PC-3 (cell line): ENCODE results near the gene LFNG. TPM values are rescaled to one million over a fixed set of nuclear protein-coding genes. Genes with fewer than 3 reads are reported as not detected.

Experiments
- ATAC-seq: fragments of 200-7000 bp; cut with Tn5 transposase; 2 replicates; pipeline ENCODE4 v1.9.1; 2020; ENCODE audit warnings: mild to moderate bottlenecking, moderate library complexity
- BruUV-seq: library from RNA; stranded (reverse); fragments of 400-500 nt; replicated peaks from 2 replicates; lab custom pipeline; 2021; lab: Mats Ljungman, UMichigan
- CTCF ChIA-PET: fragments of 300-600 bp; sonication (Branson Sonifier 250); formaldehyde crosslinking; loops from one replicate; lab custom pipeline; 2022; ENCODE audit warnings: antibody characterized with exemption; lab: Charles Lee
- POLR2A ChIA-PET: fragments of 300-600 bp; sonication (Branson Sonifier 250); formaldehyde crosslinking; loops from one replicate; lab custom pipeline; 2022; ENCODE audit warnings: antibody characterized with exemption; ENCODE audit not compliant: unreplicated experiment; lab: Charles Lee
- DNase-seq: peaks from one replicate; pipeline ENCODE4 v3.0.0-alpha.2; 2015
- H2AFZ ChIP-seq: fragments of 300-600 bp; sonication (generic); 2 replicates; pipeline ENCODE4 v1.6.0; 2016; ENCODE audit warnings: antibody characterized with exemption, low read length
- H3F3A ChIP-seq: fragments of 300-600 bp; sonication (generic); one replicate; pipeline ENCODE4 v1.6.0; 2017; ENCODE audit warnings: antibody characterized with exemption, low read length, control low read depth, mild to moderate bottlenecking; ENCODE audit not compliant: unreplicated experiment
- H3K27ac ChIP-seq: fragments of 300-600 bp; sonication (generic); 2 replicates; pipeline ENCODE4 v1.5.1; 2016; ENCODE audit warnings: mild to moderate bottlenecking, low read length
- H3K27me3 ChIP-seq: fragments of 300-600 bp; sonication (generic); 2 replicates; pipeline ENCODE4 v1.6.1; 2016; ENCODE audit warnings: low read length, mixed read lengths
- H3K36me3 ChIP-seq: fragments of 300-600 bp; sonication (generic); 2 replicates; pipeline ENCODE4 v1.6.1; 2016; ENCODE audit warnings: low read depth, mixed run types, low read length, mixed read lengths
- H3K4me1 ChIP-seq: fragments of 300-600 bp; sonication (generic); 2 replicates; pipeline ENCODE4 v1.5.1; 2016; ENCODE audit warnings: low read length; ENCODE audit not compliant: insufficient read depth
- H3K4me2 ChIP-seq: fragments of 300-600 bp; sonication (generic); 2 replicates; pipeline ENCODE4 v1.6.0; 2016; ENCODE audit warnings: low read length
- H3K4me3 ChIP-seq: fragments of 300-600 bp; sonication (generic); 2 replicates; pipeline ENCODE4 v1.5.1; 2016; ENCODE audit warnings: mild to moderate bottlenecking, low read length, mixed read lengths
- H3K79me2 ChIP-seq: fragments of 300-600 bp; sonication (generic); 2 replicates; pipeline ENCODE4 v1.6.1; 2017; ENCODE audit warnings: low read length, mixed read lengths
- H3K9ac ChIP-seq: fragments of 300-600 bp; sonication (generic); 2 replicates; pipeline ENCODE4 v1.6.0; 2016; ENCODE audit warnings: mild to moderate bottlenecking, low read length
- H3K9me2 ChIP-seq: fragments of 300-600 bp; sonication (generic); replicated peaks from 2 replicates; pipeline ENCODE4 v1.6.1; 2016; ENCODE audit warnings: mixed run types, low read length, mixed read lengths
- H3K9me3 ChIP-seq: fragments of 300-600 bp; sonication (generic); 2 replicates; pipeline ENCODE4 v1.6.1; 2016; ENCODE audit warnings: low read length, mixed read lengths
- H4K20me1 ChIP-seq: fragments of 300-600 bp; sonication (generic); 2 replicates; pipeline ENCODE4 v1.6.1; 2016; ENCODE audit warnings: low read length, mixed read lengths
- CTCF ChIP-seq: fragments of 300-600 bp; sonication (generic); conservative IDR thresholded peaks from 2 replicates; pipeline ENCODE4 v1.5.1; 2017; ENCODE audit warnings: antibody characterized with exemption, low read depth, mild to moderate bottlenecking, low read length
- EZH2 ChIP-seq: fragments of 300-600 bp; sonication (generic); IDR thresholded peaks from one replicate; pipeline ENCODE4 v1.6.1; 2017; ENCODE audit warnings: antibody characterized with exemption, mild to moderate bottlenecking, low read length; ENCODE audit not compliant: unreplicated experiment
- EZH2phosphoT487 ChIP-seq: fragments of 300-600 bp; sonication (generic); IDR thresholded peaks from 2 replicates; pipeline ENCODE4 v1.6.1; 2018; ENCODE audit warnings: mild to moderate bottlenecking, antibody characterized with exemption, low read length, borderline replicate concordance
- intact Hi-C: fragments of 100-400 bp; cut with micrococcal nuclease; formaldehyde crosslinking; loops from 2 replicates; pipeline ENCODE4 v1.9.0; 2023
- total RNA-seq: library from RNA; depleted of rRNA; stranded (reverse); fragments of >200 nt; gene quantifications from 2 replicates; pipeline ENCODE4 v1.2.3, GENCODE V29; 2014

LFNG gene
- total RNA-seq, 1 experiment from 2014 or later = 7.7 TPM

- peaks cover 2% of the 10 kb centered on the region; the same call in 1 of the 2 replicates for H3K36me3 ChIP-seq
- no peaks in the 10 kb centered on the region for H3K79me2 ChIP-seq
- H3K9ac ChIP-seq = no peak overlapping the region
- no peaks in the 10 kb centered on the region for H3K9me2 ChIP-seq
- ChIA-PET CTCF (no interaction called here), POLR2A (no interaction called here)
- no peaks in the 10 kb centered on the region for H3K9me3 ChIP-seq
- no peak overlapping the region for H2AFZ ChIP-seq
- H3K4me2 ChIP-seq = no peak overlapping the region
- no peak overlapping the region for H3K4me3 ChIP-seq
- BruUV-seq = no TSS peak
- H3K27ac ChIP-seq = no peak overlapping the region
- intact Hi-C loops = no loop called here
- H4K20me1 ChIP-seq = no peaks in the 10 kb centered on the region
- H3K27me3 ChIP-seq = no peaks in the 10 kb centered on the region
- DNase-seq (no peak), ATAC-seq (no peak)
- H3F3A ChIP-seq = no peaks in the 10 kb centered on the region
- no peaks in the 10 kb centered on the region for H3K4me1 ChIP-seq
- TF ChIP-seq EZH2 = no peak
- TF ChIP-seq EZH2phosphoT487 = no peak
- TF ChIP-seq CTCF = no peak
Measured at GRCh38 chr7:2540133-2540532, 20.6 kb downstream of the LFNG start.

GRCh38 chr7:2540641-2541051, 21.1 kb downstream of the LFNG start:
- Histone ChIP-seq H3K9me3 (no peaks in the 10 kb centered on the region), H3K9ac (no peak overlapping the region), H3K79me2 (no peaks in the 10 kb centered on the region), H2AFZ (no peak overlapping the region), H3K4me1 (no peaks in the 10 kb centered on the region), H3K9me2 (no peaks in the 10 kb centered on the region), H3K4me3 (no peak overlapping the region), H3K27me3 (no peaks in the 10 kb centered on the region), H3K36me3 (peaks cover 2% of the 10 kb centered on the region; the same call in 1 of the 2 replicates), H3K27ac (no peak overlapping the region), H3K4me2 (no peak overlapping the region), H3F3A (no peaks in the 10 kb centered on the region), H4K20me1 (no peaks in the 10 kb centered on the region)
- DNase-seq = no peak
- ChIA-PET CTCF (no interaction called here), POLR2A (no interaction called here)
- no TSS peak for BruUV-seq
- no peak for TF ChIP-seq EZH2phosphoT487
- no peak for TF ChIP-seq EZH2
- TF ChIP-seq CTCF = no peak
- intact Hi-C loops = no loop called here
- no peak for ATAC-seq

- no peaks in the 10 kb centered on the region for H3F3A ChIP-seq
- no peak overlapping the region for H2AFZ ChIP-seq
- BruUV-seq = no TSS peak
- ChIA-PET CTCF (no interaction called here), POLR2A (no interaction called here)
- H3K27me3 ChIP-seq = no peaks in the 10 kb centered on the region
- H3K27ac ChIP-seq = no peak overlapping the region
- H3K9me3 ChIP-seq = no peaks in the 10 kb centered on the region
- H4K20me1 ChIP-seq = no peaks in the 10 kb centered on the region
- no peak for DNase-seq
- ATAC-seq = no peak
- H3K4me2 ChIP-seq = no peak overlapping the region
- H3K4me3 ChIP-seq = no peak overlapping the region
- H3K36me3 ChIP-seq = peaks cover 2% of the 10 kb centered on the region; the same call in 1 of the 2 replicates
- no peak overlapping the region for H3K9ac ChIP-seq
- H3K4me1 ChIP-seq = no peaks in the 10 kb centered on the region
- no peak for TF ChIP-seq EZH2phosphoT487
- no peak for TF ChIP-seq CTCF
- no peak for TF ChIP-seq EZH2
- intact Hi-C loops = no loop called here
- H3K79me2 ChIP-seq = no peaks in the 10 kb centered on the region
- no peaks in the 10 kb centered on the region for H3K9me2 ChIP-seq
Measured at GRCh38 chr7:2541291-2542010, 21.9 kb downstream of the LFNG start.
